Subcutaneous adipose tissue (tissue), 4 donors: ENCODE data around the gene EPHA3. TPM values are rescaled to one million over a fixed set of nuclear protein-coding genes. Genes with fewer than 3 reads are reported as not detected.

Source experiments
- CTCF ChIP-seq: fragments of 450-650 bp; IDR thresholded peaks from one replicate; pipeline ENCODE4 v1.5.1; 2016; ENCODE audit warnings: low read depth, mild to moderate bottlenecking, control low read depth, antibody characterized with exemption, moderate library complexity
- total RNA-seq, 4 donors: library from RNA; depleted of rRNA; stranded (reverse); fragments of >200 nt; gene quantifications; one replicate each; pipeline ENCODE4 v1.1.0, GENCODE V29; 2016

EPHA3 gene
- 1 to 10 TPM; 5.6 to 7.2 (median 6.1) TPM for total RNA-seq

GRCh38 chr3:89107461-89108290 lies at the start of gene EPHA3:
Gene EPHA3 (plus strand): TSS chr3:89107621. CDS start chr3:89107749, 128 bp downstream.
- TF ChIP-seq CTCF = no peak

GRCh38 chr3:89058371-89058770 lies 49.0 kb upstream of the EPHA3 start:
- no peak for TF ChIP-seq CTCF

GRCh38 chr3:89059211-89059925 lies 48.1 kb upstream of the EPHA3 start:
- no peak for TF ChIP-seq CTCF

- no peak for TF ChIP-seq CTCF
Measured at GRCh38 chr3:89061259-89061658, 46.2 kb upstream of the EPHA3 start.

GRCh38 chr3:89067736-89068135 lies 39.7 kb upstream of the EPHA3 start:
- TF ChIP-seq CTCF = no peak

GRCh38 chr3:89072642-89073041 lies 34.8 kb upstream of the EPHA3 start:
- no peak for TF ChIP-seq CTCF

GRCh38 chr3:89079944-89080343 lies 27.5 kb upstream of the EPHA3 start:
- no peak for TF ChIP-seq CTCF
